ENCODE data around the gene ZBTB20. TPM values are rescaled to one million over a fixed set of nuclear protein-coding genes. Genes with fewer than 3 reads are reported as not detected.

ZBTB20 gene
- total and polyA plus RNA-seq, 10 of the 15 experiments (the other 5 are each of a cell fraction or from before 2014, with no cell fraction given), result 0.20 to 5.5 (median 2.2) TPM

GRCh38 chr3:114428044-114428595, 719.0 kb downstream of the ZBTB20 start (continued):
- TF ChIP-seq SP1 (IDR thresholded peaks at IDR 0.05; ENCODE audit: low read depth, low read length) (peak; percentile 12), MTA2 (IDR thresholded peaks at IDR 0.05; ENCODE audit: low read depth) (no peak), SMARCA5 (IDR thresholded peaks at IDR 0.05) (no peak), POLR2AphosphoS5 (IDR thresholded peaks at IDR 0.05; ENCODE audit: low read length) (no peak), MEF2A (IDR thresholded peaks at IDR 0.05; ENCODE audit: insufficient read depth, low read depth, low read length) (0 out of 2 replicates have a peak, but pooled peaks have one; percentile 27), KDM1A (IDR thresholded peaks at IDR 0.05; ENCODE audit: borderline replicate concordance) (no peak), CREB1 (IDR thresholded peaks at IDR 0.05; ENCODE audit: low read depth) (peak; percentile 88), TBL1XR1 (IDR thresholded peaks at IDR 0.05; ENCODE audit: low read depth, low read length) (no peak), SRF (IDR thresholded peaks at IDR 0.05; ENCODE audit: low read depth in 2 of 2, low read length in 2 of 2) (peak in 1 of 2 experiments; percentile 20; a peak in 1 of 4 replicates)

- Histone ChIP-seq H3K9me3 (replicated peaks; ENCODE audit: control insufficient read depth, insufficient read depth, low read length) (no peaks in the 10 kb centered on the region; the same call in 2 of the 3 replicates), H3K9ac (ENCODE audit: control insufficient read depth, insufficient read depth, low read length) (peak overlapping the region; percentile 51), H3K4me2 (ENCODE audit: control insufficient read depth, insufficient read depth) (peak overlapping the region; percentile 70), H3K4me3 (peak overlapping the region; percentile 51; the same call in 1 of the 2 replicates), H3K79me2 (ENCODE audit: control insufficient read depth, insufficient read depth, low read length) (peaks cover 5% of the 10 kb centered on the region), H2AFZ (ENCODE audit: control insufficient read depth, low read depth, low read length) (peak overlapping the region; percentile 77), H3K36me3 (ENCODE audit: control insufficient read depth in 2 of 2, insufficient read depth in 2 of 2, low read length in 1 of 2) (no peaks in the 10 kb centered on the region), H3K27me3 (replicated peaks in 1 of 2; ENCODE audit: control insufficient read depth in 2 of 2, insufficient read depth in 2 of 2, low read length in 1 of 2) (no peaks in the 10 kb centered on the region), H3K4me1 (ENCODE audit: control insufficient read depth, insufficient read depth, low read length) (peaks cover 7% of the 10 kb centered on the region), H3K27ac (ENCODE audit: control insufficient read depth, insufficient read depth) (peak overlapping the region; percentile 72), H4K20me1 (ENCODE audit: control insufficient read depth, insufficient read depth) (no peaks in the 10 kb centered on the region)
- in situ Hi-C loops (cut with MboI) (no loop called here), intact Hi-C loops (cut with micrococcal nuclease; ENCODE audit: unreplicated experiment) (no loop called here)
- TF ChIP-seq MTA3 (IDR thresholded peaks at IDR 0.05; ENCODE audit: borderline replicate concordance, low read length) (0 out of 2 replicates have a peak, but pooled peaks have one; percentile 18), PAX5 (IDR thresholded peaks at IDR 0.05; ENCODE audit: borderline replicate concordance, low read depth, low read length) (no peak), PBX3 (IDR thresholded peaks at IDR 0.05; ENCODE audit: insufficient replicate concordance, low read depth, low read length) (no peak), CHD4 (IDR thresholded peaks at IDR 0.05) (no peak), SPI1 (IDR thresholded peaks at IDR 0.05; ENCODE audit: borderline replicate concordance, insufficient read depth, low read depth, low read length) (peak; percentile 55; the same call in 1 of the 2 replicates), CBFB (IDR thresholded peaks at IDR 0.05; ENCODE audit: low read depth) (no peak), NFIC (IDR thresholded peaks at IDR 0.05; ENCODE audit: low read depth, low read length) (no peak), MYC (IDR thresholded peaks at IDR 0.05; ENCODE audit: insufficient read depth, insufficient read length, insufficient replicate concordance, low read length, severe bottlenecking) (no peak), CBX5 (IDR thresholded peaks at IDR 0.05; ENCODE audit: low read depth) (no peak)
- RAD21 ChIA-PET (ENCODE audit: unreplicated experiment), result interaction anchor here (0.8 kb wide), 1 partner anchor 18 kb away, joined by 3 read pairs; no protein-coding TSS in a partner anchor
- peak; percentile 70 for ATAC-seq
- DNase-seq (ENCODE audit: low read depth, low spot score), result no peak
- POLR2A ChIA-PET, result no interaction called here
- no peak for FAIRE-seq
- 5% methylated on average over 8 of the region's 8 CpGs for WGBS (ENCODE audit: insufficient coverage, insufficient replicate concordance, low lambda C conversion rate, missing lambda C conversion rate)
- BruUV-seq (replicated peaks), result no TSS peak
- CTCF ChIA-PET, result interaction anchor here (1.2 to 1.3 kb wide), 2 partner anchors 9 to 43 kb away, joined by 3 to 6 read pairs; no protein-coding TSS in a partner anchor
- SMC1A ChIA-PET (ENCODE audit: uncharacterized antibody, unreplicated experiment), result interaction anchor here (1.5 kb wide), 1 partner anchor 9 kb away, joined by 6 read pairs; no protein-coding TSS in a partner anchor
Observed at GRCh38 chr3:114427285-114428043, 719.6 kb downstream of the ZBTB20 start.
